ENCODE measurements around the gene TMPRSS11E.
A peak's percentile ranks its signal among the peaks of the same experiment; 100 is the strongest.
"Not testable (repeated sequence)": the region's sequence is repeated elsewhere in the genome, so short reads cannot be mapped to it uniquely, and the experiment has no call there.

The TMPRSS11E gene

DNA sequence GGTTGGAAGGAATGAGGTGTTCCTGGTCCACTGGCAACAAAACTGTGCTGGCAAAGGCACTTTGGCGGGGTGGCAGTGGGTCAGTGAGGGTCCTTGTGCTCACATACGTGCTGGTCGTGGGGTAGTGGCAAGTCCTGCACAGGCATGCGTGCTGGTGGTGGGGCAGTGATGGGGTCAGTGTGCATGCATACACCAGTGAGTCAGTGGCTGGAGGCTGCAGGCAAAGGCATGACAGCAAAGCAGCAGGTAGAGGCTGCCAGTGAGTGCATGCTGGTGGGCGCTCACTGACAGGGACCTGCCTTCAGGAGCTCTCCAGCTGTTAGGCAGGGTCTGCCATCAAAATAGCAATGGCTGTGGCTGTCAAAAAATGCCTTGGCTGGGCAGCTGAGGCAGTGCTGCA lies 42.1 kb downstream of the TMPRSS11E start:
- no peak for DNase-seq
- TF ChIP-seq GATA1 (IDR thresholded peaks at IDR 0.05; ENCODE audit: low read depth, low read length): no peak
- TF ChIP-seq POLR2A (IDR thresholded peaks at IDR 0.05; ENCODE audit: low read length): no peak

DNA sequence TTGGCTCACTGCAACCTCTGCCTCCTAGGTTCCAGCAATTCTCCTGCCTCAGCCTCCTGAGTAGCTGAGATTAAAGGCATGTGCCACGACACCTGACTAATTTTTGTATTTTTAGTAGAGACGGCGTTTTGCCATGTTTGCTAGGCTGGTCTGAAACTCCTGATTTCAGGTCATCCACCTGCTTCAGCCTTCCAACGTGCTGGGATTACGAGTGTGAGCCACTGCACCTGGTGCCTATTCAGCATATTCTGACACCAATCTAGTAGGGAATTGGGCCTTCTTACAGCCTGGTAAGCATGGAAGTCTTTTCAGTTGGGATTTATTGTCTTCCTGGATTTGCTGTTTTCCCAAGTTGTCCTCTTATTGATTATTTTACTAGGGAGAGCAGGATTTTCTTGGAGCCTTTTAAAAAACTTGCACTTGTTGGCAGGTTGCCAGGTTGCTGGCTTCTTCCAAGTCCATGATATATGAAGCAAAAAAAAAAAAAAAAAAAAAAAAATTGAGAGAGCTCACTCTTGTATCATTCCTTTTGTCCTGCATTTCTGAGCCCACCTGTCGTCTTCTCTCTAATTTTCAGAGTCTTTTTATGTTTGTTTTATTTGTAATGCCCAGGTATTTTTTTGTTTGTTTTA lies 43.7 kb downstream of the TMPRSS11E start:
- peak; percentile 2 to 20 for DNase-seq
- TF ChIP-seq GATA1 (IDR thresholded peaks at IDR 0.05; ENCODE audit: low read depth, low read length) (no peak), POLR2A (IDR thresholded peaks at IDR 0.05; ENCODE audit: low read length) (no peak)

DNA sequence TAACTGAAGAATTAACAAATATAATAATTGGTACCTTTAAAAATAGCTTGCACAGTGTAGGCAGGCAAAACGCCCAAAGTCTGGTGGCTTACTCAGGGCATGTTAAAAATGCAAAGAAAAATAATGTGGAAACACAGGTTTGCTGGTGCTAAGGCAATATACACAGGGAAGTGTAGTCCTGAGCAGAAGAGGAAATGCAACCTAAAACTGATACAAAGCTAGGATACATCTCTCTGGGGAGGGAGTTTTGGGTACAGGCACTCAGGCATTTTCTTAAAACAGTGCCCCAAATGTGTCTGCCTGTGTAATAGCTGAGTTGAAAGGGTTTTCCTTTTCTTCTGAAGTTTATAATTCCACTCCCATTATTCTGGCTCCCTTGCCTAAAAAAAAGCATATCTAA lies 47.4 kb downstream of the TMPRSS11E start:
- no peak for DNase-seq
- TF ChIP-seq GATA1 (IDR thresholded peaks at IDR 0.05; ENCODE audit: low read depth, low read length): no peak
- TF ChIP-seq POLR2A (IDR thresholded peaks at IDR 0.05; ENCODE audit: low read length): no peak

DNA sequence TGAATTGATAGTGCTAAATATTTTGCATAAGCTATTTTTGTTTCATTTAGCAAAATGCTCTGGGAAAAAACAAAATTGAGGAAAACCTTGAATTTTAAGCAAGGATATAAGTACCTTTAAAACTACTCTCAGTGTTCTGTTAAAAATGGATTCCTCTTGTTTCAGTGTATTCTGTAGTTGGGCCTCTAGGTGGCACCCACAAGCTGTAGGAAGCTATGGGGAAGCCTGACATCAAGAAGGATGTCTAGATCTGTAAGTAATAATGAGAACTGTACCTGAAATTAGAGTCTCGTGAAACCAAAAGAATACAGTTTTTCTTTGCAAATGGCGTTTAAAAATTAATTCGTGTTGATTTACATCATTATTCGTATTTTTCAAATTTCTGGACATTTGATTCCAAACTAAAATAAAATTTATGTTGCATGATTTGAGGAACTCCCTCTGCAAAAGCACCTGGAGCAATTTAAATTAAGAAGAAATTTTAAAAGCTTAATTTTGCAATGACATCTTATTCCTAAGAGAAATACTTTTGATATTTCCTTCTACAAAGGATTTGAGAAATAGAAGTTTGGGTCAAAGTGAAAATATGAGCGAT lies 51.2 kb downstream of the TMPRSS11E start:
- TF ChIP-seq GATA1 (IDR thresholded peaks at IDR 0.05; ENCODE audit: low read depth, low read length) (no peak), POLR2A (IDR thresholded peaks at IDR 0.05; ENCODE audit: low read length) (no peak)
- peak; percentile 72 to 79 for DNase-seq

DNA sequence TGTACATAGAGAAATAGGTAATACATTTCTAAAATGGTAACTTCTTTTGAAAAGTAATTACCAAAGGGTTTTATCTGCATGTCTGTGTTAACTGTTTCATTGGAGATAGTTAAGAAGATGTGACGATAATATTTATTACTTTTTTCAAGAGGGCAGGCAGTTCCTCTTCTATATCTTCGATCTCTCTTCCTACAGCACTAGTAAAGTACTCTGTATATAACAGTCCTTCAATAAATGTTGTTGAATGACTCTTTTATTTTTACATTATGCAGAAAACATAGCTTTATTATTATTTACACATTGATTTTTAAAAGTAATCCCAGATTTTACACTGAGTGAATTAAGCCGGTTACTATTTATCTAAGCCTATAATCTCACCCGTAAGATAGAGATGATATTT lies 51.8 kb downstream of the TMPRSS11E start:
- no peak for DNase-seq
- no peak for TF ChIP-seq POLR2A (IDR thresholded peaks at IDR 0.05; ENCODE audit: low read length)
- no peak for TF ChIP-seq GATA1 (IDR thresholded peaks at IDR 0.05; ENCODE audit: low read depth, low read length)

DNA sequence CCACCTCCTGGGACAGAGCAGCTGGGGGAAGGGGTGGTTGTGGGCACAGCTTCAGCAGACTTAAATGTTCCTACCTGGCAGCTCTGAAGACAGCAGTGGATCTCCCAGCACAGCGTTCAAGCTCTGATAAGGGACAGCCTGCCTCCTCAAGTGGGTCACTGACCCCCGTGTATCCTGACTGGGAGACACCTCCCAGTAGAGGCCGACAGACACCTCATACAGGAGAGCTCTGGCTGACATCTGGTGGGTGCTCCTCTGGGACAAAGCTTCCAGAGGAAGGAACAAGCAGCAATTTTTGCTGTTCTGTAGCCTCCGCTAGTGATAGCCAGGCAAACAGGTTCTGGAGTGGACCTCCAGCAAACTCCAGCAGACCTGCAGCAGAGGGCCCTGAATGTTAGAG lies 56.2 kb downstream of the TMPRSS11E start:
- not testable (repeated sequence) for DNase-seq

DNA sequence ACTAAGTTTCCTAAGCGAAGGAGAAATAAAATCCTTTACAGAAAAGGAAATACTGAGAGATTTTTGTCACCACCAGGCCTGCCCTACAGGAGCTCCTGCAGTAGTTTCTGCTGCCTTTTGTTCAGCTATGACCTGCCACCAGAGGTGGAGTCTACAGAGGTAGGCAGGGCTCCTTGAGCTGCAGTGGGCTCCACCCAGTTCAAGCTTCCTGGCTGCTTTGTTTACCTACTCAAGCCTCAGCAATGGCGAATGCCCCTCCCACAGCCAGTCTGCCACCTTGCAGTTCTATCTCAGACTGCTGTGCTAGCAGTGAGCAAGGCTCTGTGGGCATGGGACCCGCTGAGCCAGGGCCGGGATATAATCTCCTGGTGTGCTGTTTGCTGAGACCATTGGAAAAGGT lies 57.6 kb downstream of the TMPRSS11E start:
- DNase-seq: not testable (repeated sequence)

DNA sequence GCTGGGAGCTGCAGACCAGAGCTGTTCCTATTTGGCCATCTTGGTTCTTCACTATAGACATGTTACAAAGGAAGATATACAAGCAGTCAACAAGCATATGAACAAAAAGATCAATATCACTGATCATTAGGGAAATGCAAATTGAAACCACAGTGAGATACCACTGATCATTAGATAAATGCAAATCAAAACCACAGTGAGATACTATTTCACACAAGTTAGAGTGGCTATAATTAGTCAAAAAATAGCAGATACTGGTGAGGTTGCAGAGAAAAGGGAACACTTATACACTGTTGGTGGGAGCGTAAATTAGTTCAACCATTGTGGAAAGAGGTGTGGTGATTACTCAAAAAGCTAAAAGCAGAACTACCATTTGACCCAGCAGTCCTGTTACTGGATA lies 58.2 kb downstream of the TMPRSS11E start:
- not testable (repeated sequence) for DNase-seq

DNA sequence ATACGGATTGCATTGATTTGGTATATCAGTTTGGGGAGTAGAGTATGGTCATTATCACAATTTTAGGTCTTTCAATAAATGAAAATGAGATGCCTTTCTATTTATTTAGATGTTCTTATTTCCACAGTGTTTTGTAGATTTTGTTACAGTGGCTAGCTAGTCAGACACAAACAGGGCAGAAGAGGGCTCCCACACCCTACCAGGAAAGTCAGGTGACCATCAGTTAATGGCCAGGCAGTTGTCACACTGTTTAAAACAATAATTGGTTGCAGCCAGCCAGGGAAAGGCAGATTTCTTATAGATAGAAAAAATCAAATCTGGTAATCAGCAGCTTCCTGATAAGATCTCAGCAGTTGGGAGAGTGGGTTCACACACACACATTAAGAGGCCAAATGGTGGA lies 71.6 kb downstream of the TMPRSS11E start:
- no peak for DNase-seq
- TF ChIP-seq POLR2A (IDR thresholded peaks at IDR 0.05; ENCODE audit: low read length) (no peak), GATA1 (IDR thresholded peaks at IDR 0.05; ENCODE audit: low read depth, low read length) (no peak)

DNA sequence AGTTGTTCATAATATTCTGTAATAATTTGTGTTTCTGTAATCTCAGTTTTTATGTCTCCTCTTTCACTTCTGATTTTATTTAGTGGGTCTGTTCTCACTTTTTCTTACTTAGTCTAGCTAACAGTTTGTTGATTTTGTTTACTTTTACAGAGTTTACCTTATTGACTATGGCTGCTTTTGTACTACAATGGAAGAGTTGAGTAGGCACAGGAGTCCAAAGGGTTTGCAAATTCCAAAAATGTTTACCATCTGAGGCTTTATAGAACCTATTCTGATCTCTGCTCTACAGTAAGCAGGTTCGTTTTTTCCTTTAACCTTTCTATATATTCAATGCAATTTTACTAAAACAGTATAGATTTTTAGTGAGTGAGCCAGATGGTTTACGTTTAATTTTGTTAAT lies 73.7 kb downstream of the TMPRSS11E start:
- no peak for TF ChIP-seq GATA1 (IDR thresholded peaks at IDR 0.05; ENCODE audit: low read depth, low read length)
- no peak for TF ChIP-seq POLR2A (IDR thresholded peaks at IDR 0.05; ENCODE audit: low read length)
- no peak for DNase-seq

DNA sequence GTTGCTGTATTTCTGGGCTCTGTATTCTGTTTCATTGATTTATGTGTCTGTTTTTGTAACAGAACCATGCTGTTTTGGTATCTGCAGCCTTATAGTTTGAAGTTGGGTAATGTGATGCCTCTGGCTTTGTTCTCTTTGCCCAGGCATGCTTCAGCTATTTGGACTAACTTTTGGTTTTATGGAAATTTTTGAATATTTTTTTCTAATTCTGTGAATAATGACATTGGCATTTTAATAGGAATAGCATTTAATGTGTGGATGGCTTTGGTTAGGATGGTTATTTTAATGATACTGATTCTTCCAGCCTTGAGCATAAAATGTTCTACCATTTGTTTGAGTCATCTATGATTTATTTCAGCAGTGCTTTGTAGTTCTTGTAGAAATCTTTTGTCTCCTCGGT lies 75.0 kb downstream of the TMPRSS11E start:
- not testable (repeated sequence) for DNase-seq

DNA sequence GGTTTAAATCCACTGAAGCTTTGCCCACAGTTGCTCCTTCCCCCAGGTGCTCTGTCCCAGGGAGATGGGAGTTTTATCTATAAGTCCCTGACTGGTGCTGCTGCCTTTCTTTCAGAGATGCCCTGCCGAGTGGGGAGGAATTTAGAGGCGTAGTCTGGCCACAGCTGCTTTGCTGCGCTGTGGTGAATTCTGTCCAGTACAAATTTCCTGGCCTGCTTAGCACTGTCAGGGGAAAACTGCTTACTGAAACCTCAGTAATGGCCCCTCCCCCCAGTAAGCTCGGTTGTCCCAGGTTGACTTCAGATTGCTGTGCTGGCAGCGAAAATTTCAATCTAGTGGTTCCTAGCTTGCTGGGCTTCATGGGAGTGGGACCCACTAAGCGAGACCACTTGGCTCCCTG lies 88.7 kb downstream of the TMPRSS11E start:
- no peak for DNase-seq
- no peak for TF ChIP-seq GATA1 (IDR thresholded peaks at IDR 0.05; ENCODE audit: low read depth, low read length)
- TF ChIP-seq POLR2A (IDR thresholded peaks at IDR 0.05; ENCODE audit: low read length): no peak

DNA sequence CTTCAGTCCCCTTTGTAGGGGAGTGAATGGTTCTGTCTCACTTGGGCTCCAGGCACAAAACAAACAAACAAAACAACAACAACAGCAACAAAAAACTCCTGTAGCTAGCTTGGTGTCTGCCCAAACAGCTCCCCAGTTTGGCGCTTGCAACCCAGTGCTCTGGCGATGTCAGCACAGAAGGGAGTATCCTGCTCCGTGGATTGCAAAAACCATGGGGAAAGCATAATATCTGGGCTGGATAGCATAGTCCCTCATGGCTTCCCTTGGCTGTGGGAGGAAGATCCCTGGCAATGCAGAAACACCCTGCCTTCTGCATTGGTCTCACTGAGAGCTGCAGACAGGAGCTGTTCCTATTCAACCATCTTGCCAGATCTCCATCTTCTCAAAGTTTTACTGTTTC lies 89.1 kb downstream of the TMPRSS11E start:
- TF ChIP-seq GATA1 (IDR thresholded peaks at IDR 0.05; ENCODE audit: low read depth, low read length) (no peak), POLR2A (IDR thresholded peaks at IDR 0.05; ENCODE audit: low read length) (no peak)
- no peak for DNase-seq

DNA sequence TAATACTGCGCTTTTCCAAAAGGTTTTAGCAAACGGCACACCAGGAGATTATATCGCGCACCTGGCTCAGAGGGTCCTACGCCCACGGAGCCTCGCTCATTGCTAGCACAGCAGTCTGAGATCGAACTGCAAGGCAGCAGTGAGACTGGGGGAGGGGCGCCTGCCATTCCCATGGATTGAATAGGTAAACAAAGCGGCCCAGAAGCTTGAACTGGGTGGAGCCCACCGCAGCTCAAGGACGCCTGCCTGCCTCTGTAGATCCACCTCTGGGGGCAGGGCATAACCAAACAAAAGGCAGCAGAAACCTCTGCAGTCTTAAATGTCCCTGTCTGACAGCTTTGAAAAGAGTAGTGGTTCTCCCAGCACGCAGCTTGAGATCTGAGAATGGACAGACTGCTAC lies 95.5 kb downstream of the TMPRSS11E start:
- not testable (repeated sequence) for DNase-seq
